Mesenchymal stem cell (in vitro differentiated cells and primary cell): Measurements from ENCODE around the gene PKP4.
A peak's percentile ranks its signal among the peaks of the same experiment; 100 is the strongest.

Source experiments
- DNase-seq: peaks from one replicate; pipeline ENCODE4 v3.0.0-alpha.2; 2013
- H2AFZ ChIP-seq: one replicate; pipeline ENCODE4 v1.6.1; 2013; ENCODE audit warnings: low read depth, mild to moderate bottlenecking, control low read depth, inconsistent platforms, low read length, moderate library complexity
- H2AK5ac ChIP-seq: 2 replicates; pipeline ENCODE4 v1.6.1; 2013; ENCODE audit warnings: low read length, moderate library complexity, mild to moderate bottlenecking, inconsistent platforms; ENCODE audit not compliant: severe bottlenecking
- H2BK120ac ChIP-seq: one replicate; pipeline ENCODE4 v1.6.1; 2013; ENCODE audit warnings: low read depth, mild to moderate bottlenecking, inconsistent platforms, low read length, moderate library complexity
- H2BK12ac ChIP-seq, 2 experiments: one replicate each; pipeline ENCODE4 v1.6.1; 2013; ENCODE audit warnings: inconsistent platforms in 2 of 2, low read length in 2 of 2, mild to moderate bottlenecking in 2 of 2, moderate library complexity in 2 of 2, control low read depth in 1 of 2
- H2BK15ac ChIP-seq: one replicate; pipeline ENCODE4 v1.6.1; 2013; ENCODE audit warnings: mild to moderate bottlenecking, low read depth, inconsistent platforms; ENCODE audit not compliant: poor library complexity, severe bottlenecking
- H2BK5ac ChIP-seq: 2 replicates; pipeline ENCODE4 v1.6.1; 2013; ENCODE audit warnings: low read depth, mild to moderate bottlenecking, low read length, control low read depth, inconsistent platforms; ENCODE audit not compliant: poor library complexity, severe bottlenecking
- H3K14ac ChIP-seq, 2 experiments: one replicate each; pipeline ENCODE4 v1.6.1; 2013; ENCODE audit warnings: inconsistent platforms in 2 of 2, low read length in 2 of 2, control low read depth in 1 of 2, mild to moderate bottlenecking in 1 of 2, moderate library complexity in 1 of 2
- H3K18ac ChIP-seq, 2 experiments: one replicate each; pipeline ENCODE4 v1.6.1; 2013; ENCODE audit warnings: inconsistent platforms in 2 of 2, low read length in 2 of 2, control low read depth in 1 of 2, low read depth in 1 of 2, mild to moderate bottlenecking in 1 of 2
- H3K23ac ChIP-seq, 2 experiments: one replicate each; pipeline ENCODE4 v1.6.1; 2013; ENCODE audit warnings: inconsistent platforms in 2 of 2, low read length in 2 of 2, mild to moderate bottlenecking in 2 of 2, moderate library complexity in 2 of 2, control low read depth in 1 of 2
- H3K27ac ChIP-seq: 2 replicates; pipeline ENCODE4 v1.5.1; 2013; ENCODE audit warnings: mild to moderate bottlenecking, moderate library complexity, low read length, control low read depth, inconsistent platforms; ENCODE audit not compliant: poor library complexity, severe bottlenecking
- H3K27me3 ChIP-seq, 2 experiments: 2 replicates each; pipeline versions ENCODE4 v1.6.1 to v1.7.0; 2013; ENCODE audit warnings: low read length in 2 of 2, mild to moderate bottlenecking in 2 of 2, moderate library complexity in 2 of 2, control low read depth in 1 of 2, inconsistent platforms in 1 of 2; ENCODE audit not compliant: control insufficient read depth in 1 of 2, insufficient read depth in 1 of 2
- H3K36me3 ChIP-seq, 2 experiments: 2 replicates each; pipeline versions ENCODE4 v1.6.1 to v1.7.0; 2013; ENCODE audit warnings: low read length in 2 of 2, control low read depth in 1 of 2, inconsistent platforms in 1 of 2, low read depth in 1 of 2, mild to moderate bottlenecking in 1 of 2; ENCODE audit not compliant: insufficient read depth in 2 of 2, control insufficient read depth in 1 of 2
- H3K4ac ChIP-seq, 2 experiments: one replicate each; pipeline ENCODE4 v1.6.1; 2013; ENCODE audit warnings: inconsistent platforms in 2 of 2, low read length in 2 of 2, mild to moderate bottlenecking in 2 of 2, moderate library complexity in 2 of 2, control low read depth in 1 of 2, low read depth in 1 of 2
- H3K4me1 ChIP-seq: 2 replicates; pipeline ENCODE4 v1.6.1; 2013; ENCODE audit warnings: low read depth, low read length, control low read depth; ENCODE audit not compliant: control insufficient read depth, insufficient read depth
- H3K4me2 ChIP-seq: 2 replicates; pipeline ENCODE4 v1.6.1; 2013; ENCODE audit warnings: low read length, mild to moderate bottlenecking, inconsistent platforms; ENCODE audit not compliant: poor library complexity, severe bottlenecking
- H3K4me3 ChIP-seq, 2 experiments: 2 replicates each; pipeline versions ENCODE4 v1.5.1 to v1.7.0; 2013; ENCODE audit warnings: low read length in 2 of 2, mild to moderate bottlenecking in 2 of 2, control low read depth in 1 of 2, low read depth in 1 of 2; ENCODE audit not compliant: insufficient read depth in 1 of 2
- H3K79me1 ChIP-seq: replicated peaks from 2 replicates; pipeline ENCODE4 v1.6.1; 2013; ENCODE audit warnings: mild to moderate bottlenecking, control low read depth, low read length, inconsistent platforms; ENCODE audit not compliant: poor library complexity, severe bottlenecking
- H3K9ac ChIP-seq: 2 replicates; pipeline ENCODE4 v1.7.0; 2013; ENCODE audit warnings: mild to moderate bottlenecking, low read length, moderate library complexity
- H3K9me3 ChIP-seq: 2 replicates; pipeline ENCODE4 v1.7.0; 2013; ENCODE audit warnings: mild to moderate bottlenecking, low read length; ENCODE audit not compliant: control insufficient read depth
- H4K8ac ChIP-seq: one replicate; pipeline ENCODE4 v1.6.1; 2013; ENCODE audit warnings: inconsistent platforms, mild to moderate bottlenecking, low read length, moderate library complexity
- H4K91ac ChIP-seq: one replicate; pipeline ENCODE4 v1.6.1; 2013; ENCODE audit warnings: mild to moderate bottlenecking, low read length, inconsistent platforms
- WGBS: methylation state at CpG from one replicate; pipeline ENCODE4 v1.1.7; 2013; ENCODE audit warnings: mixed read lengths; 5-methylcytosine and 5-hydroxymethylcytosine counted together

PKP4 gene

DNA sequence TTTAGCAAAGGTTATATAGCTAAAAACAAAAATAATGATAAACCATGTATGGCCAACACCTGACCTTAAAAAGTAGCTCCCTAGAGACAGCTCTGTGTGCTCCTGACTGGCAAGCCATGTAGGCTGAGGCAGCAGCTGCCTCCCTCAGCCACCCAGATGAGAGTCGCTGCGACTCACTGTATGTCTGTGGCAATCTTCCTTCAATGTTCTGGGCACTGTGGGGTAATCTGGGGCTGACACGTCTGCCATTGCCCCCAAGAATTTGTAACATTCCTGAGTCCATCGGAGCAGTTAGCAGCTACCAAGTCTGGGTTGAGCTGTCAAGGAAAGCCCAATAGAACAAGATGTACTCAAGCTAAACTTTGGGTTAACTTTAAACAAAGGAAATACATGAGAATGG lies 232.0 kb downstream of the PKP4 start:
- peak; percentile 46 for DNase-seq
- Histone ChIP-seq H3K27ac (no peak overlapping the region), H2BK5ac (no peak overlapping the region), H3K4me1 (no peaks in the 10 kb centered on the region), H3K4me2 (no peak overlapping the region), H4K91ac (no peak overlapping the region), H3K23ac (no peak overlapping the region), H3K18ac (no peak overlapping the region), H3K4ac (no peak overlapping the region), H3K27me3 (peaks cover 0 to 8% of the 10 kb centered on the region in 2 experiments), H3K14ac (no peak overlapping the region), H2BK15ac (no peak overlapping the region), H2BK120ac (no peak overlapping the region), H3K36me3 (no peaks in the 10 kb centered on the region), H2AK5ac (no peak overlapping the region), H3K9ac (no peak overlapping the region), H2AFZ (no peak overlapping the region), H3K79me1 (no peaks in the 10 kb centered on the region), H2BK12ac (no peak overlapping the region), H4K8ac (no peak overlapping the region), H3K9me3 (no peaks in the 10 kb centered on the region), H3K4me3 (no peak overlapping the region)
- WGBS, result 64% methylated on average over 4 of the region's 4 CpGs

DNA sequence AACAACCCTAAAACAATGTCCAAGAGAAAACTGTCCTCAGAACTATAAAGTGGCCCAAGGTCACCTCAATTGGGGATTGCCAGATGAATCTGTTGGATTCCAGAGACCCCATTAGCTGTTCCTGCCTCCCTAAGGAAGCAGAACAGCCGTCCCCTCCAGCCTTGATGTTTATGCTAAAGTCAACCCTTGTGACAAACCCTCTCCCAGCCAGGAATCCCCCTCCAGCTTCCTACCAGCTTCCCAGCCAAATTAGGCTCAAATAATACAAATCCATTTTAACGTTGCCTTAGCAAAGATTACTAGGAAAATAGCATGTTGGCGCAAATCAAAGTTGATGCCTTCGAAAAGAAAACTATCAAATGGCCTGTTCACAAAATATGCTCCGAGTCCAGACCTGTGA lies 232.6 kb downstream of the PKP4 start:
- H4K91ac ChIP-seq, result no peak overlapping the region
- no peak overlapping the region for H2BK120ac ChIP-seq
- no peak overlapping the region for H2AFZ ChIP-seq
- H3K4me2 ChIP-seq, result no peak overlapping the region
- 79% methylated on average over 5 of the region's 5 CpGs for WGBS
- H4K8ac ChIP-seq, result no peak overlapping the region
- no peak overlapping the region for H2BK5ac ChIP-seq
- no peaks in the 10 kb centered on the region for H3K4me1 ChIP-seq
- H3K23ac ChIP-seq, result no peak overlapping the region
- H3K4me3 ChIP-seq, result no peak overlapping the region
- no peaks in the 10 kb centered on the region for H3K36me3 ChIP-seq
- H3K27ac ChIP-seq, result no peak overlapping the region
- no peak overlapping the region for H2BK15ac ChIP-seq
- H3K79me1 ChIP-seq, result no peaks in the 10 kb centered on the region
- no peak overlapping the region for H3K14ac ChIP-seq
- no peak overlapping the region for H3K9ac ChIP-seq
- H3K4ac ChIP-seq, result no peak overlapping the region
- no peak overlapping the region for H3K18ac ChIP-seq
- no peak for DNase-seq
- peaks cover 0 to 8% of the 10 kb centered on the region in 2 experiments for H3K27me3 ChIP-seq
- H2BK12ac ChIP-seq, result no peak overlapping the region
- H2AK5ac ChIP-seq, result no peak overlapping the region
- H3K9me3 ChIP-seq, result no peaks in the 10 kb centered on the region

GRCh38 chr2:158690823-158691222 lies 234.1 kb downstream of the PKP4 start:
- H3K27me3 ChIP-seq, result peaks cover 0 to 8% of the 10 kb centered on the region in 2 experiments
- H3K36me3 ChIP-seq, result no peaks in the 10 kb centered on the region
- no peak overlapping the region for H2BK15ac ChIP-seq
- H4K91ac ChIP-seq, result no peak overlapping the region
- H3K9me3 ChIP-seq, result no peaks in the 10 kb centered on the region
- no peak overlapping the region for H3K4ac ChIP-seq
- no peak overlapping the region for H3K27ac ChIP-seq
- H2AK5ac ChIP-seq, result no peak overlapping the region
- no peak overlapping the region for H3K4me3 ChIP-seq
- H3K23ac ChIP-seq, result no peak overlapping the region
- no peaks in the 10 kb centered on the region for H3K79me1 ChIP-seq
- H2BK5ac ChIP-seq, result no peak overlapping the region
- WGBS, result 100% methylated on average over 1 of the region's 2 CpGs
- H3K9ac ChIP-seq, result no peak overlapping the region
- H2AFZ ChIP-seq, result no peak overlapping the region
- no peak for DNase-seq
- no peak overlapping the region for H3K4me2 ChIP-seq
- no peaks in the 10 kb centered on the region for H3K4me1 ChIP-seq
- H3K14ac ChIP-seq, result no peak overlapping the region
- H2BK12ac ChIP-seq, result no peak overlapping the region
- no peak overlapping the region for H2BK120ac ChIP-seq
- H3K18ac ChIP-seq, result no peak overlapping the region
- no peak overlapping the region for H4K8ac ChIP-seq

GRCh38 chr2:158691619-158692018 lies 234.9 kb downstream of the PKP4 start:
- H3K4me1 ChIP-seq, result no peaks in the 10 kb centered on the region

More at GRCh38 chr2:158691619-158692018, 234.9 kb downstream of the PKP4 start:
- no peak overlapping the region for H3K9ac ChIP-seq
- peaks cover 4% of the 10 kb centered on the region for H3K9me3 ChIP-seq
- no peak overlapping the region for H3K23ac ChIP-seq
- no peak overlapping the region for H3K4me3 ChIP-seq
- H2AFZ ChIP-seq, result no peak overlapping the region
- no peak overlapping the region for H4K8ac ChIP-seq
- no peak overlapping the region for H2BK120ac ChIP-seq
- H2BK5ac ChIP-seq, result no peak overlapping the region
- H3K18ac ChIP-seq, result no peak overlapping the region
- H2AK5ac ChIP-seq, result no peak overlapping the region
- no peaks in the 10 kb centered on the region for H3K36me3 ChIP-seq
- H3K27me3 ChIP-seq, result peaks cover 0 to 8% of the 10 kb centered on the region in 2 experiments
- H2BK12ac ChIP-seq, result no peak overlapping the region
- H3K4ac ChIP-seq, result no peak overlapping the region
- no peak overlapping the region for H4K91ac ChIP-seq
- no peaks in the 10 kb centered on the region for H3K79me1 ChIP-seq
- H2BK15ac ChIP-seq, result no peak overlapping the region
- H3K4me2 ChIP-seq, result no peak overlapping the region
- no peak for DNase-seq
- 93% methylated on average over 3 of the region's 4 CpGs for WGBS
- no peak overlapping the region for H3K27ac ChIP-seq
- no peak overlapping the region for H3K14ac ChIP-seq
